Measurements from ENCODE around the gene GDF7.

Gene GDF7

DNA sequence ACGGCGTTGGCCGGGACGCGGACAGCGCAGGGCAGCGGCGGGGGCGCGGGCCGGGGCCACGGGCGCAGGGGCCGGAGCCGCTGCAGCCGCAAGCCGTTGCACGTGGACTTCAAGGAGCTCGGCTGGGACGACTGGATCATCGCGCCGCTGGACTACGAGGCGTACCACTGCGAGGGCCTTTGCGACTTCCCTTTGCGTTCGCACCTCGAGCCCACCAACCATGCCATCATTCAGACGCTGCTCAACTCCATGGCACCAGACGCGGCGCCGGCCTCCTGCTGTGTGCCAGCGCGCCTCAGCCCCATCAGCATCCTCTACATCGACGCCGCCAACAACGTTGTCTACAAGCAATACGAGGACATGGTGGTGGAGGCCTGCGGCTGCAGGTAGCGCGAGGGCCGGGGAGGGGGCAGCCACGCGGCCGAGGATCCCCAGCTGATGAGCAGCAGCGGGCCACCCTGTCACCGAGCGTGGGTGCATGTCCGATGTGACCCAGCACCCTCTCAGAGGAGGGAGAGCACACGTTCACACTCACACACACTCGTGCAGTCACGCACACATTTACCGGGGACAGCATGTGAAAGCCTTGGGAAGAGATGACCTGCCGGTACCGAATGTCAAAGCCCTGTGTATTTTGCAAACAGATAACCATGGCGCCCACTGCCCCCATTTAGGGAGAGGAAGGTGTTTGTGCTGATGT lies 4.2 kb downstream of the GDF7 start:
- H3K4me3 ChIP-seq (ENCODE audit: low read length), result 0 out of 2 replicates have a peak overlapping the region, but pooled peaks have one; percentile 18
- H3K27me3 ChIP-seq (ENCODE audit: insufficient read depth, low read length), result peaks cover 93% of the 10 kb centered on the region
- no peaks in the 10 kb centered on the region for H3K9me3 ChIP-seq (ENCODE audit: insufficient read depth, low read depth, low read length)
- 5% methylated on average over 60 of the region's 60 CpGs for WGBS
- no peaks in the 10 kb centered on the region for H3K36me3 ChIP-seq (ENCODE audit: insufficient read depth, low read length)
- H3K4me1 ChIP-seq (ENCODE audit: insufficient read depth, low read length), result peaks cover 43% of the 10 kb centered on the region
- H3K27ac ChIP-seq (ENCODE audit: low read depth, low read length), result no peak overlapping the region
- H3K9ac ChIP-seq (ENCODE audit: low read depth, low read length), result no peak overlapping the region

DNA sequence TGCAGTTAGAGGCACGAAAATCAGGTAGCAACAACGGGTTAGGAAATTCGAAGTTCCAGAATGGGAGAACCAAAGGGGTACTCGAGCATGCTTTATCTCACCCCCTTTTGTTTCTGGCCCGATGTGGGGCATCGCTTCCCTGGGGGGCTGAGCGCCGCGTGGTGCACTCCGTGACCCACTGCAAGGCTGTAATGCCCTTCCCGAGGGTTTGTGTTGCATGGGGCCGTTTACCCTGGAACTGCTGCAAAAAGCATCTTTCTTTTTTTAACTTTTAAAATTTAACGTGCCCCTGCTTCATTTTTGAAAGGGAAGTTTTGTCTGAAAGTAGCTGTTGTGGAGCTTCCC lies 4.8 kb downstream of the GDF7 start:
- H3K27ac ChIP-seq (ENCODE audit: low read depth, low read length), result no peak overlapping the region
- 14% methylated on average over 12 of the region's 13 CpGs for WGBS
- H3K4me3 ChIP-seq (ENCODE audit: low read length), result no peak overlapping the region
- peaks cover 87% of the 10 kb centered on the region for H3K27me3 ChIP-seq (ENCODE audit: insufficient read depth, low read length)
- H3K9me3 ChIP-seq (ENCODE audit: insufficient read depth, low read depth, low read length), result no peaks in the 10 kb centered on the region
- H3K4me1 ChIP-seq (ENCODE audit: insufficient read depth, low read length), result peaks cover 43% of the 10 kb centered on the region
- no peak overlapping the region for H3K9ac ChIP-seq (ENCODE audit: low read depth, low read length)
- H3K36me3 ChIP-seq (ENCODE audit: insufficient read depth, low read length), result no peaks in the 10 kb centered on the region

DNA sequence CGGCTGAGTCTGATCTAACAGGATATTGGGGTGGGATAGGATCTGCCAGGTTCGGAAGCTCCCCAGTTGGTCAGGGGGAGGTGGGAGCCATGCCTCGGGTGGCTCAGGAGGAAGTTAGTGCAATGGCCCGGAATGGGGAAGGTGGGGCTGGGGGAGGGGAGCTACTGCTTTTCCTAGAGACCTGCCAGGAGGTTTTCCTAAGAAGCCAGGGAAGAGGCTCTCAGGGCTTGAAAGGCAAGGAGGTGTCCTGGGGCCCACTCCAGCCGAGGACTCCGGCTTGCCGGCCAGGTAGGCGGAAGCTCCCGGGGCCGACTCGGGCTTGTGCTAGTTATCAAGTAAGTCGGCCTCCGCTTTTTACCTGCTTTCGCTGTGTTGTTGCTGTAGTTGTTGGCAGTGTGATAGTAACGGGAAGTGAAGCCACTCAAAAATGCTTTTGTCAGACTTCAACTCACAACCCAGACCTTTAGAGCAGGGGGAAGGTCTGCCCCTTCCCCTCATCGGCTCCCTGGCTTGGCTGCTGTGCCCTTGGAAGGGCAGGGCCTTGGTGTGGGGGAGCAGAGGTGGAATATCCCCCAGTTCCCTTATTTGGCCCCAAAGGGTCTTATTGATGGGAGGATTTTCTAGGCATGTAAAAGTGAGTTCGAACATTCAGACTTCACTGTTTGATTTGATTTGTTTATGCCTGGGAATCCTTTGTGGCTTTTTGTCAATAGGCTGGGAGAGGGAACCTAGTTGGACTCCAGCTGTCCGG lies 5.4 kb downstream of the GDF7 start:
- no peak overlapping the region for H3K27ac ChIP-seq (ENCODE audit: low read depth, low read length)
- H3K9me3 ChIP-seq (ENCODE audit: insufficient read depth, low read depth, low read length), result no peaks in the 10 kb centered on the region
- peak overlapping the region; percentile 39 for H3K4me3 ChIP-seq (ENCODE audit: low read length)
- H3K4me1 ChIP-seq (ENCODE audit: insufficient read depth, low read length), result peaks cover 43% of the 10 kb centered on the region
- no peak overlapping the region for H3K9ac ChIP-seq (ENCODE audit: low read depth, low read length)
- no peaks in the 10 kb centered on the region for H3K36me3 ChIP-seq (ENCODE audit: insufficient read depth, low read length)
- peaks cover 84% of the 10 kb centered on the region for H3K27me3 ChIP-seq (ENCODE audit: insufficient read depth, low read length)
- WGBS, result 12% methylated on average over 17 of the region's 18 CpGs

DNA sequence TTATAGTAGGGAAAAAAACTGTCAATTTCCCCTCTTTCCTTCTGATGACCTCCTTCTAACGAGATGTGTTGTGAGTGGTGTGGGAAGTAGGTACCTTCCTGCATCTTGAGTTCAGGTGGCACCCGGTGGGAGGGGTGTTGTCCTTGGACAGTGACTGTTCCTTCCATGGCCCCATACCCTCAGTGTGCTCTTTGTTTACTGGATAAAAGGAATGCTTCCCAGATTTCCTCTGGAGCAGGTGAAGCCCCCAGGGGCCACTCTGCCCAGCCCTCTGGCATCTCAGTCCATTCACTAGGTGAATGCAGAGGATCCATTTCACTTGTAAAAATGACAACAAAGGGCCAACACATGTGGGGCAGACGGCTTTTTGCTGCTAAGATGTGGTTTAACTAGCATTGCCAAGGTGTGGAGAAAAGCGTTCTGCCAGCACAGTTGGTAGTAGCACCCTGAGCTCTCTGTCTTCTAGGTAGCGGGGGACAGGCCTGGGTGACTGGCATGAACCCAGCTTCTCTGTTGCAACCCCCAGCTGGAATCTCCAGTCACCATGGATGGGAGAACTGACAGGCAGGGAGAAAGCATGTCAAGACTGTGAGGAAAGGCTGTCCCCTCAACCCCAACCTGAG lies 6.9 kb downstream of the GDF7 start:
- H3K4me1 ChIP-seq (ENCODE audit: insufficient read depth, low read length), result peaks cover 43% of the 10 kb centered on the region
- no peaks in the 10 kb centered on the region for H3K9me3 ChIP-seq (ENCODE audit: insufficient read depth, low read depth, low read length)
- H3K27me3 ChIP-seq (ENCODE audit: insufficient read depth, low read length), result peaks cover 70% of the 10 kb centered on the region
- 62% methylated on average over 5 of the region's 5 CpGs for WGBS
- H3K4me3 ChIP-seq (ENCODE audit: low read length), result no peak overlapping the region
- H3K36me3 ChIP-seq (ENCODE audit: insufficient read depth, low read length), result no peaks in the 10 kb centered on the region
- H3K9ac ChIP-seq (ENCODE audit: low read depth, low read length), result no peak overlapping the region
- no peak overlapping the region for H3K27ac ChIP-seq (ENCODE audit: low read depth, low read length)

DNA sequence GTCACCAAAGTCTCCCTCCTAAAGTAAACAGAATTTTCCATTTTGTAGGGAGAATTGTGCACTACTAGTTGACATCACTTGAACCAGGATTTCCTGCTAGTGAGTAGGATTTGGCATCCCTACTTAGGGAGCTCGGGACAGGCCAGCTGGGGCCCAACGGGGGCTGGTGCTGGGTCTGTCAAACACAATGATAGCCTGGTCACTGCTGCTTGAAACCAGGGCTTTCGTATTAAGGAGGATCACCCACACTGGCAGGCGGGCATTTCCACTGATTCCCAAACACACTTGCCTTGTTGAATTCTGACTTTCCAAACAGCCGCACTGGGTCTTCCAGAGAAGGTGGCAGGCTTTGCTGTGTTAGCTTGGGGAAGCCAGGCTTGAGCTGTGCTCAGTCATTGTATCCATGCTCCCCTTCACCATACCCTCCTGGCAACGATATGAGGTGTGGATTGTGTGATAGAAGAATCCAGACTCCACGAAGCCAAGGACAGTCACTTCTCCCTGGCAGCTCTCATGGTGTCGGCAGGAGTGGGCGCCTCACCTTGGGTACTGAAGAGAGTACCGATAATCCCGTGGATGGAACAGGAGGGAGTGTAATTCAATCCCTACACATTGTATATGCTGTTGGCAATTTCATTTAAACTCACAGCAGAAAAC lies 7.5 kb downstream of the GDF7 start:
- WGBS, result 81% methylated on average over 11 of the region's 11 CpGs
- Histone ChIP-seq H3K36me3 (ENCODE audit: insufficient read depth, low read length) (no peaks in the 10 kb centered on the region), H3K27me3 (ENCODE audit: insufficient read depth, low read length) (peaks cover 64% of the 10 kb centered on the region), H3K4me3 (ENCODE audit: low read length) (no peak overlapping the region), H3K27ac (ENCODE audit: low read depth, low read length) (no peak overlapping the region), H3K4me1 (ENCODE audit: insufficient read depth, low read length) (peaks cover 43% of the 10 kb centered on the region), H3K9me3 (ENCODE audit: insufficient read depth, low read depth, low read length) (no peaks in the 10 kb centered on the region), H3K9ac (ENCODE audit: low read depth, low read length) (no peak overlapping the region)

DNA sequence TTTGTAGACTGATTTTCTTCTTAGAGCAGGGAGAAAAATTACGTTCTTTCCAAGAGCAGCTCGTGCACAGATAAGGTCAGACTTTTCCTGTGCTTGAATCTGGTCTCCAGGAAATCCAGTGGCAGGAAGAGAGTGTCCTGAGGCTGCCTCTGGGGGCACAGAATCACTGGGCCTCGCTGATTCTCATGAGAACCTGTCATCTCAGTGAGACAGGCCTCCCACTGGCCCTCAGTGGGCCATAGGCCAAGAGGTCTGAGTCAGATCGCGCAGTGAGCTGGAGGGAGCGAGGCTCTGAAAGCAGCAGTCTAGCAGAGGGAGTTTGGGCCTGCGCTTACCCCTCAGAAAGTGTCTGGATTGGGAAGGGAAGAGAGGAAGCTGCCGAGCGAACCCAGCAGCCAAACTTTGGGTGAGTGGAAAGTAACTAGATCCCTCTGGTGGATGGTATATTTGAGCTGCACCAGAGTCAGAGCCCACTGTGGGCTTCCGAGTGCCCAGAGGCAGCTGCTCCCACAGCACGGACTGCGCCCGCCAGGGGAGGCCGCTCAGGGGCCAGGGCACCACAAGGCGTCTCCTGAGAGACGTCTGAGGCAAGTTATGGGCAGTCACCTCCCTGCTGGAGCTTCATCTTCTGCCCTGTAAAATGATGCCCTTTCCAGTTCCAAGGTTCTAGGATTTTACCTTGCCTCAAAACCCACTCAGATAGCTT lies 8.2 kb downstream of the GDF7 start:
- H3K36me3 ChIP-seq (ENCODE audit: insufficient read depth, low read length), result no peaks in the 10 kb centered on the region
- H3K9ac ChIP-seq (ENCODE audit: low read depth, low read length), result no peak overlapping the region
- WGBS, result 67% methylated on average over 16 of the region's 16 CpGs
- no peak overlapping the region for H3K27ac ChIP-seq (ENCODE audit: low read depth, low read length)
- H3K4me3 ChIP-seq (ENCODE audit: low read length), result no peak overlapping the region
- H3K4me1 ChIP-seq (ENCODE audit: insufficient read depth, low read length), result peaks cover 43% of the 10 kb centered on the region
- H3K9me3 ChIP-seq (ENCODE audit: insufficient read depth, low read depth, low read length), result no peaks in the 10 kb centered on the region
- H3K27me3 ChIP-seq (ENCODE audit: insufficient read depth, low read length), result peaks cover 57% of the 10 kb centered on the region

DNA sequence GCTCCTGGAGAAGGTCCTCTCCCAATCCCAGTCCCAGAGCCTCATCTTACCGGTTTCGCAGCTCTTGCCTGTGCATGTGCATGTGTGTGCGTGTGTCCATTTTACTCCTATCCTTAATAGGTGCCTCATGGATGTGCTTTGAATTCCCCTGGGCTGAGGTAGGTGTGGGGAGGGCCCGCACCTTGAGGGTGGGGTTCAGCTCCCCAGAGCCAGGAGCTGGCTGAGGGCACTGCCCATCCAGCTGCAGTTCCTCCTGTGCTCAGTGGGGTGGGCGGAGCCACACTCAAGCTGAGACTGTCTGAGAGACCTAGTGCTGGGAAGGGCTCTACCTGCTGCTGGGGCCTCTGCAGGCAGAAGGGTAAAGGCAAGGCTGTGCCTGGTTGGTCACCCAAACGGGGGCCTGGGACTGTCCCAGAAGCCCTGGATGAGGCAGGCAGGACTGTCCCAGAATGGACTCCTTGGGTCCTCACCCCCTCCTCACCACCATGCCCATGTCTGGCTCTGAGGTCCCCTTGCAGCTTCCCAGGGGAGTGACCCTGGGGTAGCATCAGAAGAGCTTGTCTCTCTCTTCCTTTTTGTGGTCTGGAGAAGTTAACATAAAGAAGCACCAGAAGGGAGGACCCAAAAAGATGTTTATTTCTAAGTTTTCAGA lies 8.9 kb downstream of the GDF7 start:
- no peak overlapping the region for H3K27ac ChIP-seq (ENCODE audit: low read depth, low read length)
- H3K36me3 ChIP-seq (ENCODE audit: insufficient read depth, low read length), result no peaks in the 10 kb centered on the region
- H3K4me1 ChIP-seq (ENCODE audit: insufficient read depth, low read length), result peaks cover 43% of the 10 kb centered on the region
- H3K9ac ChIP-seq (ENCODE audit: low read depth, low read length), result no peak overlapping the region
- no peak overlapping the region for H3K4me3 ChIP-seq (ENCODE audit: low read length)
- no peaks in the 10 kb centered on the region for H3K9me3 ChIP-seq (ENCODE audit: insufficient read depth, low read depth, low read length)
- 81% methylated on average over 6 of the region's 6 CpGs for whole genome bisulfite sequencing
- H3K27me3 ChIP-seq (ENCODE audit: insufficient read depth, low read length), result peaks cover 50% of the 10 kb centered on the region

DNA sequence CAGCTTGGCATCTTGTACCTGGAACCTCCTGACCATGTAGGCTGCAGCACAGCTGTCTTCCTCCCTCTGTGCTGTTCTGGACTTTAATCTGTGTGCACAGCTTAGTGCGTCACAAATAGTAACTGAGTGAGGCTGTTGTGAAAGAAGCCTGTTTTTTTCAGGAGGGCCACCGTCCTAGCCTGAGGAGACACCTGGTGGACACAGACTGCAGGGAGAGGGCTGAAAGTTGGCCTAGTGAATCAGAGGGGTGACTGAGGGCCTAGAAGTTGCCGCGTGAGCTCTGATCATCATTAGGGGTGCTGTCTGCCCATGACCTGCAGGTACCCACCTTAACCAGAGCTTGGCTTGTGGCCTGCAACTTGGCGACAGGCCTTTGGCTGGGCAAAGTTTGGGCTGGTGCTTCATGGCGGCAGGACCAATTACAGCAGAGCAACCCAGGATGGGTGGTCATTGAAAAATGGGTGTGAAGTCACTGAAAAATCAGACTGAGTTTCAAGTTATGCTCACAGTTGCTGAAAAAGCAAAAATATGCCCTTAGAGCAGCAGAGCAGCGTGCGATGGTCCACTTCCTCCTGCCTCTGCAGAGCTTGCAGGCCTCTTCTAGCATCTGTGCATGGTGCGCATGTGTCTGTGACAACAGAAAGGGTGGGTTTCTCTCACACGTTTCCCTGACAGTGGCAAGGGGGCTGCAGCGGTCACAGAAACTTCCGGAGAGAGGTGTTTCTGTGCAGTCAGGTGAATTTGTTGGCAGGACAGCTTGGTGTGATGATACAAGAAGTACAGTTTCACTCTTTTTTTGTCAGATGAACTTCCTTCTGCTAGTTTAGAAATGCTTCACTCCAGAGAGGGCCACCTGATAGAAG lies 9.6 kb downstream of the GDF7 start:
- Histone ChIP-seq H3K9ac (ENCODE audit: low read depth, low read length) (no peak overlapping the region), H3K4me3 (ENCODE audit: low read length) (no peak overlapping the region), H3K36me3 (ENCODE audit: insufficient read depth, low read length) (no peaks in the 10 kb centered on the region), H3K4me1 (ENCODE audit: insufficient read depth, low read length) (peaks cover 40% of the 10 kb centered on the region), H3K27ac (ENCODE audit: low read depth, low read length) (no peak overlapping the region), H3K27me3 (ENCODE audit: insufficient read depth, low read length) (peaks cover 42% of the 10 kb centered on the region), H3K9me3 (ENCODE audit: insufficient read depth, low read depth, low read length) (no peaks in the 10 kb centered on the region)
- WGBS, result 89% methylated on average over 12 of the region's 12 CpGs

DNA sequence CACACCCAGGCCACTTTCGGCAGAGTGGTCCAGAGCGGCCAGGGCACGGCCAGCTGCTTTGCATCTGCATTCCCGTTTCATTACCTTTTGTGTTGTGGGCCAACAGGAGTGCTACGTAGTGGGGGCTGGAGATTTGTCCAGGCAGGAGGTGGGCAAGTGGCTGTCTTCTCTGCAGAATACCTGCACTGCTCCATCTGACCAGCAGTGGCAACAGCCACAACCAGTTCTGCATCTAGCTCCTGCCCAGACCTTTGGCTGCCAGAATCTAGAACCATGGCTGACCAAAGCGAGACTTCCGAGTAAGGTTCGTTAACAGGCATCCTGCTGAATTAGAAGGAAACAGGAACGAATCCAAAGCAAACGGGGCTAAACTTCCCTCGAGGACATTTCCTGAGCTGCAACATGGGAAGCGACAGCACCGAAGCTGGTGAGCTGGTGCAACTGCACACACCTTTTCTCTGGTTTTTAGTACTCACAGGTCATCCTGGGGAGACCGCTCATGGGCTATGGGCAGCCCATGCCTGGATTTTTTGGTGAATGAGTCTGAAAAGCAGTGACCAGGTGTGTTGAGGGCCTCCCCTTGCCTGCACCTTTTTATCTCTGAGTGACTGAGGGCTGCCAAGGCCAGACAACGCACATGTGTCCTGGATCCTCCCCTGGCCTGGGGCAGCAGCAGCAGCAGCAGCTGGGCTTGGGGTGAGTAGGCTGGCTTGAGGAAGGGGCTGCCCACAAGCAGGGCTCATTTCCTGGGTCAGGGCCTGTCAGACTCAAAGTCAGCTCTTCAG lies 10.5 kb downstream of the GDF7 start:
- Histone ChIP-seq H3K9me3 (ENCODE audit: insufficient read depth, low read depth, low read length) (no peaks in the 10 kb centered on the region), H3K27ac (ENCODE audit: low read depth, low read length) (no peak overlapping the region), H3K27me3 (ENCODE audit: insufficient read depth, low read length) (peaks cover 33% of the 10 kb centered on the region), H3K4me3 (ENCODE audit: low read length) (no peak overlapping the region), H3K36me3 (ENCODE audit: insufficient read depth, low read length) (no peaks in the 10 kb centered on the region), H3K4me1 (ENCODE audit: insufficient read depth, low read length) (peaks cover 30% of the 10 kb centered on the region), H3K9ac (ENCODE audit: low read depth, low read length) (no peak overlapping the region)
- 80% methylated on average over 15 of the region's 15 CpGs for WGBS

Measured in HUES64 (cell line).